NCI-H1105 treated with DMSO at 0.1 percent for 48 hours (cell line): ENCODE measurements around the gene CHRNA4.

Experiments
- DNase-seq: peaks from one replicate; lab custom pipeline; 2025; lab: John Stamatoyannopoulos, UW

CHRNA4 gene

GRCh38 chr20:63377256-63377941 is 16.2 kb upstream of the CHRNA4 start:
- no peak for DNase-seq

- DNase-seq, result no peak
Measured at GRCh38 chr20:63376283-63377250, 15.4 kb upstream of the CHRNA4 start.

GRCh38 chr20:63375438-63375837 is 14.3 kb upstream of the CHRNA4 start:
- DNase-seq, result no peak

GRCh38 chr20:63374504-63374903 is 13.4 kb upstream of the CHRNA4 start:
- DNase-seq, result no peak

- no peak for DNase-seq
Measured at GRCh38 chr20:63373996-63374395, 12.8 kb upstream of the CHRNA4 start.

- no peak for DNase-seq
Measured at GRCh38 chr20:63372971-63373885, 12.1 kb upstream of the CHRNA4 start.

- DNase-seq, result no peak
Measured at GRCh38 chr20:63371291-63371865, 10.2 kb upstream of the CHRNA4 start.

GRCh38 chr20:63370618-63371187 is 9.6 kb upstream of the CHRNA4 start:
- DNase-seq, result no peak

GRCh38 chr20:63369724-63370617 is 8.8 kb upstream of the CHRNA4 start:
- no peak for DNase-seq

GRCh38 chr20:63369024-63369530 is 7.9 kb upstream of the CHRNA4 start:
- no peak for DNase-seq

GRCh38 chr20:63368151-63368550 is 7.0 kb upstream of the CHRNA4 start:
- DNase-seq, result no peak

- DNase-seq, result no peak
Measured at GRCh38 chr20:63367446-63368055, 6.4 kb upstream of the CHRNA4 start.

- DNase-seq, result peak; percentile 42
Measured at GRCh38 chr20:63366390-63367365, 5.5 kb upstream of the CHRNA4 start.

GRCh38 chr20:63365601-63366389 is 4.6 kb upstream of the CHRNA4 start:
- no peak for DNase-seq

- no peak for DNase-seq
Measured at GRCh38 chr20:63364801-63365585, 3.8 kb upstream of the CHRNA4 start.

GRCh38 chr20:63363981-63364561 is 2.9 kb upstream of the CHRNA4 start:
- no peak for DNase-seq
